Fibroblast of lung (primary cell): ENCODE measurements around the gene DHX35. TPM values are rescaled to one million over a fixed set of nuclear protein-coding genes. Genes with fewer than 3 reads are reported as not detected.

Experiments
- DNase-seq, 2 donors: peaks; one replicate each; pipeline versions ENCODE4 v3.0.0 to v3.0.0-alpha.2; 2010; ENCODE audit warnings: low read depth in 2 of 2
- H2AFZ ChIP-seq: 2 replicates; pipeline ENCODE4 v1.5.1; 2012; ENCODE audit warnings: low read length, control low read depth, inconsistent platforms
- H3K27ac ChIP-seq: 2 replicates; pipeline ENCODE4 v1.5.1; 2011; ENCODE audit warnings: low read length, control low read depth; ENCODE audit not compliant: insufficient read depth
- H3K27me3 ChIP-seq: 2 replicates; pipeline ENCODE4 v1.5.1; 2011; ENCODE audit warnings: mild to moderate bottlenecking, low read length; ENCODE audit not compliant: control insufficient read depth, insufficient read depth
- H3K36me3 ChIP-seq: 2 replicates; pipeline ENCODE4 v1.5.1; 2011; ENCODE audit warnings: low read length; ENCODE audit not compliant: control insufficient read depth, insufficient read depth
- H3K4me1 ChIP-seq: 2 replicates; pipeline ENCODE4 v1.5.1; 2011; ENCODE audit warnings: low read length; ENCODE audit not compliant: control insufficient read depth, insufficient read depth; ENCODE audit errors: extremely low read depth
- H3K4me2 ChIP-seq: 2 replicates; pipeline ENCODE4 v1.5.1; 2011; ENCODE audit warnings: low read length, control low read depth; ENCODE audit not compliant: insufficient read depth; ENCODE audit errors: extremely low read depth
- H3K4me3 ChIP-seq, 4 experiments: fragments of 200-600 bp in 1 of 4; sonication (generic) in 1 of 4; replicated peaks in 1 of 4; 2 replicates each; pipeline ENCODE4 v1.5.1; 2011 to 2016; ENCODE audit warnings: low read length in 4 of 4, low read depth in 3 of 4, mild to moderate bottlenecking in 3 of 4, control low read depth in 2 of 4, inconsistent platforms in 1 of 4, mixed read lengths in 1 of 4; ENCODE audit not compliant: insufficient read depth in 1 of 4; ENCODE audit errors: control extremely low read depth in 1 of 4
- H3K79me2 ChIP-seq: 2 replicates; pipeline ENCODE4 v1.5.1; 2012; ENCODE audit warnings: mild to moderate bottlenecking, low read length, inconsistent platforms; ENCODE audit not compliant: control insufficient read depth, insufficient read depth
- H3K9ac ChIP-seq: 2 replicates; pipeline ENCODE4 v1.5.1; 2011; ENCODE audit warnings: mild to moderate bottlenecking, low read length, control low read depth; ENCODE audit not compliant: insufficient read depth
- H3K9me3 ChIP-seq: 2 replicates; pipeline ENCODE4 v1.5.1; 2012; ENCODE audit warnings: low read depth, low read length; ENCODE audit not compliant: control insufficient read depth, insufficient read depth
- H4K20me1 ChIP-seq: 2 replicates; pipeline ENCODE4 v1.5.1; 2011; ENCODE audit warnings: low read length; ENCODE audit not compliant: control insufficient read depth, insufficient read depth; ENCODE audit errors: extremely low read depth
- EZH2 ChIP-seq: IDR thresholded peaks from 2 replicates; pipeline ENCODE4 v1.5.1; 2012; ENCODE audit warnings: low read length, control low read depth, mild to moderate bottlenecking; ENCODE audit errors: missing control alignments
- polyA plus RNA-seq, 2 donors: library from polyadenylated mRNA; depleted of rRNA in 1 of 2; stranded (reverse) in 1 of 2; unstranded in 1 of 2; fragments of >200 nt; gene quantifications; 2 replicates each; pipeline ENCODE4 v1.2.1, GENCODE V29; 2011 to 2012; ENCODE audit warnings: missing spikeins in 1 of 2
- total RNA-seq: library from RNA; depleted of rRNA; stranded (reverse); fragments of >200 nt; gene quantifications from 2 replicates; pipeline ENCODE4 v1.2.1, GENCODE V29; 2014
- TF ChIP-seq, protein P1 (sequence below), 2 donors: IDR thresholded peaks in 1 of 2; conservative IDR thresholded peaks in 1 of 2; 1 replicate in 1 of 2; 2 replicates in 1 of 2; pipeline ENCODE4 v1.5.1; 2011 to 2012; ENCODE audit warnings: low read length in 2 of 2, control low read depth in 1 of 2, inconsistent platforms in 1 of 2, low read depth in 1 of 2, mild to moderate bottlenecking in 1 of 2

The DHX35 gene
- total and polyA plus RNA-seq, 2 donors (not counting 1 experiment from before 2014, with no cell fraction given): 11.4 to 12.1 TPM

DNA sequence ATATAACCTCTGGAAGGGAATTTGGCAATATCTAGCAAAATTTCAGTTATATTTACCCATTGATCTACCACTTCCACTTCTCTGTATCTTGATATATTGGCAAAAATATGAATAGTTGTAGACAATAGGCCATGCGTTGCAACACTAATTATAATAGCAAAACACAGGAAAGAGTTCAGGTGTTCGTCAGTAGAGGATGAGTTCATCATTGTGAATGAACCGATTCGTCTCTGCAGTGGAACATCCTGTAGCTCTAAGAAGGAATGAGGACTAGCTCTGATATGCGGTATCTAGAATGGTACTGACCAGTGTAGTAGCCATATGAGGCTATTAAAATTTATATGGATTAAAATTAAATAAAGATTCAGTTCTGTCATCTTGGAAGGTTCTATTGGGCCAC, 27.6 kb upstream of the DHX35 start:
- no peak for DNase-seq
- Histone ChIP-seq H3K79me2 (peaks cover 99% of the 10 kb centered on the region), H3K4me2 (no peak overlapping the region), H3K27me3 (no peaks in the 10 kb centered on the region), H3K4me1 (peaks cover 10% of the 10 kb centered on the region), H3K4me3 (no peak overlapping the region), H3K36me3 (peaks cover 2% of the 10 kb centered on the region), H3K9me3 (no peaks in the 10 kb centered on the region), H3K27ac (no peak overlapping the region), H4K20me1 (no peaks in the 10 kb centered on the region), H3K9ac (no peak overlapping the region), H2AFZ (no peak overlapping the region)
- TF ChIP-seq EZH2: no peak
- TF ChIP-seq, protein P1, sequence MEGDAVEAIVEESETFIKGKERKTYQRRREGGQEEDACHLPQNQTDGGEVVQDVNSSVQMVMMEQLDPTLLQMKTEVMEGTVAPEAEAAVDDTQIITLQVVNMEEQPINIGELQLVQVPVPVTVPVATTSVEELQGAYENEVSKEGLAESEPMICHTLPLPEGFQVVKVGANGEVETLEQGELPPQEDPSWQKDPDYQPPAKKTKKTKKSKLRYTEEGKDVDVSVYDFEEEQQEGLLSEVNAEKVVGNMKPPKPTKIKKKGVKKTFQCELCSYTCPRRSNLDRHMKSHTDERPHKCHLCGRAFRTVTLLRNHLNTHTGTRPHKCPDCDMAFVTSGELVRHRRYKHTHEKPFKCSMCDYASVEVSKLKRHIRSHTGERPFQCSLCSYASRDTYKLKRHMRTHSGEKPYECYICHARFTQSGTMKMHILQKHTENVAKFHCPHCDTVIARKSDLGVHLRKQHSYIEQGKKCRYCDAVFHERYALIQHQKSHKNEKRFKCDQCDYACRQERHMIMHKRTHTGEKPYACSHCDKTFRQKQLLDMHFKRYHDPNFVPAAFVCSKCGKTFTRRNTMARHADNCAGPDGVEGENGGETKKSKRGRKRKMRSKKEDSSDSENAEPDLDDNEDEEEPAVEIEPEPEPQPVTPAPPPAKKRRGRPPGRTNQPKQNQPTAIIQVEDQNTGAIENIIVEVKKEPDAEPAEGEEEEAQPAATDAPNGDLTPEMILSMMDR (conservative IDR thresholded peaks at IDR 0.05 in 1 of 2, IDR thresholded peaks at IDR 0.05 in 1 of 2; ENCODE audit: low read depth in 1 of 2, low read length in 2 of 2): no peak

DNA sequence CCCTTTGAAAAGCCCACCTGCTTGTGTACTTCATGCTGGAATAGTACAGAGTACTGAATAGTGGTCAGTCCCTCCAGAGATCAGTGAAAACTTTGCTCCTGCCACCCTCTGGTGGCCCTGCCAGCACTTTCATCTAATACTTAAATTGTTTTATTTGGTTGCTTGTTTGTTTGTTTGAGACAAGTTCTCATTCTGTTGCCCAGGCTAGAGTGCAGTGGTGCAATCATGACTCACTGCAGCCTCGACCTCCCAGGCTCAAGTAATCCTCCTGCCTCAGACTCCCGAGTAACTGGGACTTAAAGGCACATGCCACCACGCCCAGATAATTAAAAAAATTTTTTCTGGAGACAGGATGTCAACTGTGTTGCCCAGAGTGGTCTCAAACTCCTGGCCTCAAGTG, 26.9 kb upstream of the DHX35 start:
- peaks cover 99% of the 10 kb centered on the region for H3K79me2 ChIP-seq
- H3K9ac ChIP-seq: no peak overlapping the region
- H4K20me1 ChIP-seq: no peaks in the 10 kb centered on the region
- no peaks in the 10 kb centered on the region for H3K9me3 ChIP-seq
- no peak overlapping the region for H2AFZ ChIP-seq
- TF ChIP-seq, protein P1 (conservative IDR thresholded peaks at IDR 0.05 in 1 of 2, IDR thresholded peaks at IDR 0.05 in 1 of 2; ENCODE audit: low read depth in 1 of 2, low read length in 2 of 2): peak; percentile 5 to 21
- no peak for TF ChIP-seq EZH2
- H3K27ac ChIP-seq: no peak overlapping the region
- H3K4me3 ChIP-seq: no peak overlapping the region
- H3K36me3 ChIP-seq: peaks cover 2% of the 10 kb centered on the region
- H3K4me2 ChIP-seq: no peak overlapping the region
- H3K4me1 ChIP-seq: peaks cover 8% of the 10 kb centered on the region
- no peaks in the 10 kb centered on the region for H3K27me3 ChIP-seq
- DNase-seq: peak in 1 of 2 donors; percentile 14

DNA sequence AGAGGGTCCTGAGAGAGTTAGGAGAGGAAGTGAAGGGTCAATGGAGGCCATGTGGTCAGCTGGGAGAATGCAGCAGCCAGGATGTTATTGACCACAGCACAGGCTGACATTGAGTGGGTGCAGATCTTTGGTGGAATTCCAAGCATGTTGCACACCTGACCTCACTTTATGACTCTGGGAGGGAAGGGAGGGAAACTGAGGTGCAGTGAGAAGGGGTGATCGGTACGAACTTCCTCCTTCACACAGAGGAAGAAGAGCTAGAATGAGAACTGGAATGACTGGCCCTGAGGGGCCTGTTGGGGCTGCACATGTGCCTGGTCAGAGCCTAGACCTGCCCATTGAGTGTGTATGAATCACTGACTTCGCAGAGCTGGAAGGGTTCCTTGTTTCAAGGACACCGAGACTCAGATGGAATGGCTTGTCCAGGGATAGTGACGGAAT, 26.2 kb upstream of the DHX35 start:
- no peak overlapping the region for H3K4me3 ChIP-seq
- H3K9me3 ChIP-seq: no peaks in the 10 kb centered on the region
- DNase-seq: peak in 1 of 2 donors; percentile 32
- H3K27ac ChIP-seq: peak overlapping the region; percentile 19
- TF ChIP-seq, protein P1 (conservative IDR thresholded peaks at IDR 0.05 in 1 of 2, IDR thresholded peaks at IDR 0.05 in 1 of 2; ENCODE audit: low read depth in 1 of 2, low read length in 2 of 2): no peak
- TF ChIP-seq EZH2: no peak
- no peak overlapping the region for H3K4me2 ChIP-seq
- peaks cover 8% of the 10 kb centered on the region for H3K4me1 ChIP-seq
- peaks cover 2% of the 10 kb centered on the region for H3K36me3 ChIP-seq
- H3K27me3 ChIP-seq: no peaks in the 10 kb centered on the region
- H3K9ac ChIP-seq: no peak overlapping the region
- H2AFZ ChIP-seq: no peak overlapping the region
- no peaks in the 10 kb centered on the region for H4K20me1 ChIP-seq
- peaks cover 96% of the 10 kb centered on the region for H3K79me2 ChIP-seq
